HG03139 (cell line): Measurements from ENCODE around the gene CPSF4L.
"Not testable (repeated sequence)": the region's sequence is repeated elsewhere in the genome, so short reads cannot be mapped to it uniquely, and the experiment has no call there.

Experiments
- ATAC-seq: cut with Tn5 transposase; IDR thresholded peaks from one replicate; pipeline ENCODE4 v1.9.1; 2021; ENCODE audit not compliant: unreplicated experiment

CPSF4L gene

GRCh38 chr17:73268582-73269328, 7.1 kb upstream of the CPSF4L start:
- ATAC-seq = no peak

GRCh38 chr17:73267648-73268537, 6.2 kb upstream of the CPSF4L start:
- no peak for ATAC-seq

- ATAC-seq = no peak
These were observed 5.1 kb upstream of the CPSF4L start for GRCh38 chr17:73266796-73267195.

- no peak for ATAC-seq
These were observed 4.3 kb upstream of the CPSF4L start for GRCh38 chr17:73265646-73266640.

GRCh38 chr17:73264448-73264847, 2.8 kb upstream of the CPSF4L start:
- not testable (repeated sequence) for ATAC-seq

- no peak for ATAC-seq
These were observed 1.3 kb upstream of the CPSF4L start for GRCh38 chr17:73262676-73263642.

- ATAC-seq = no peak
These were observed 434 bp upstream of the CPSF4L start for GRCh38 chr17:73261952-73262675.

- ATAC-seq = no peak
These were observed 4.2 kb downstream of the CPSF4L start for GRCh38 chr17:73257516-73257915.

GRCh38 chr17:73256220-73256619, 5.5 kb downstream of the CPSF4L start:
- no peak for ATAC-seq

- no peak for ATAC-seq
These were observed 6.0 kb downstream of the CPSF4L start for GRCh38 chr17:73255671-73256181.

GRCh38 chr17:73251871-73252270, 9.8 kb downstream of the CPSF4L start:
- ATAC-seq = no peak

- no peak for ATAC-seq
These were observed 10.6 kb downstream of the CPSF4L start for GRCh38 chr17:73250851-73251640.

GRCh38 chr17:73249700-73250099, 12.0 kb downstream of the CPSF4L start:
- no peak for ATAC-seq

- no peak for ATAC-seq
These were observed 13.1 kb downstream of the CPSF4L start for GRCh38 chr17:73248532-73248931.

GRCh38 chr17:73247726-73248125, 14.0 kb downstream of the CPSF4L start:
- ATAC-seq = no peak

GRCh38 chr17:73240561-73240960, 21.1 kb downstream of the CPSF4L start:
- ATAC-seq = no peak

- no peak for ATAC-seq
These were observed 24.0 kb downstream of the CPSF4L start for GRCh38 chr17:73237714-73238113.

GRCh38 chr17:73234736-73235135, 26.9 kb downstream of the CPSF4L start:
- ATAC-seq = no peak
